ENCODE results near the gene CDH6.
"Not testable (repeated sequence)": the region's sequence is repeated elsewhere in the genome, so short reads cannot be mapped to it uniquely, and the experiment has no call there.

The CDH6 gene

GRCh38 chr5:31334061-31334860 is 140.8 kb downstream of the CDH6 start:
- no peak for DNase-seq

DNA sequence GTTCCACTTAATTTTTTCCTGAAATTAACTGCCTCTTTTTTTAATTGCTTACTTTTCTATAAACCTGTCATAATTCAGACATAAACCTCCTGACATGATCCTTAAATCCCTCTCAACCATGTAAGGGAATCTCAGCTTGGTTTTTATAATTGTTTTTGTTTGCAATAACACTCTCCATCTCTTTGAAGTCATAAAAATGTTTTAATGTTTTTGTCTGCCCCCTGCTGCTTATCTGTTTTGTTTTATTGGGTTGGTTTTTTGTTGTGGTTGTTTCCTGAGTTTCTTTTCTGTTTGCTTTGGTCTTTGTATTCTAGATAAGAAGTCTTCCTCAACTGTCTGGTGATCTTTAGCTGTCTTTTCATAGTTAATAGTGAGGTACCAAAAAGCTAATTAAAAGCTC is 142.0 kb downstream of the CDH6 start:
- DNase-seq: no peak

DNA sequence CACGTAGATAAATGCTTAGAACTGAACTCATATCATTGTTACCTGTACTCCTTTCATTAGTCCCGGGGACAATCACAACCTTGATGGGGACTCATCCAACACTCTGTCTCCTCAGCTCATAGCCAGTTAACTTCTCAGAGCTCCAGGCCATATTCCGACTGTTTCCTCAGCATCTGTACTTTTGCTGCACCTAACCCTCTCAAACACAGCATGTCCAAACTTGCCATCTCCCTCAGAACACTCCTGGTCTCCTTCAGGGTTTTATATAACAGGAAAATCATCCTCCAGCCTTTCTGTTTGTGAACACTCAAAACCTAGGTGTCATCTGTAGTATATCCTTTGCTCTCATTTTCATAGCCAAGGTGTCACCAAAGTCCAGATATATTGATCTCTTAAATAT is 150.5 kb downstream of the CDH6 start:
- DNase-seq: no peak

DNA sequence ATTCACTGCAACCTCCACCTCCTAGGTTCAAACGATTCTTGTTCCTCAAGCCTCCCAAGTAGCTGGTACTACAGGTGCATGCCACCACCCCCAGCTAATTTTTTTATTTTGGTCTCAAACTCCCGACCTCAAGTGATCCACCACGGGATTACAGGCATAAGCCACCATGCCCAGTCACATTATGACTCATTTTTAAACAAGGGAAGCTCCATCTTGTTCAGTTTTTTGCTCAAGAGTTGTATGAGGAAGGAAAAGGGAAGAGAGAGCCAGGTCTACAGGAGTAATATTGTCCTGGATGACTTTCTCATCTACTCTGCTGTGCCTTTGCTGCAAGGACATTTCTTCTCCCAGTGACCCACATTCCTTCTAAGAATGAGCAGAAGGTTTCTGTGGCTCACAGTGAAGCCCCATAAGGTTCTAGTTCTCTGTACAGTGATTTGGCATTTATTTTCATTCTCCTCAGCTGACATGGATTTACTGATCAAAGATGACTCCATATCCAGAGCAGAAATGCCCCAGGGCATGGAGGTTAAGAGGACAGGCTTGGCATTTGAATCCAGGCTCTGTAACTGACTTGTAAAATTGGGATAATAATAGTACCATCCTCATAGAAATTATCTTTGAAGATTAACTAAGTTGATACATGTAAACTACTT is 153.5 kb downstream of the CDH6 start:
- no peak for DNase-seq

DNA sequence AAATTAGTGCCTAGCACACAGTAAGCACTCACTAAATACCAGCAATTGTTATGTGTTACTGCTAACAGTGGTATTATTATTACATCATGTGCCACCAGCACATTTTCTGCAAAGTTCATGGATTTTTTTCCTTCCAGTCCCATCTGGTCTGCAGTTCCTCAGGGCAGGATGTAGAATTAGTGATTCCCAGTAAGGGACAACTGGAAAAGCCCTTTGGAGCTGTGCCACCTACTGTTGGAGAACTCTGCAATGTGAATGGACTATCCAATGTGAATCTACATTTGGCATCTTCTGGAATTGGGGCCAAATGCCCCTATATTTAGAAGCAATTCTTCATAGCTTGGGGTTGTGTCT is 154.0 kb downstream of the CDH6 start:
- DNase-seq: no peak

- DNase-seq: no peak
These were observed 156.9 kb downstream of the CDH6 start for GRCh38 chr5:31350395-31350794.

- DNase-seq: no peak
These were observed 161.9 kb downstream of the CDH6 start for GRCh38 chr5:31355337-31355736.

- no peak for DNase-seq
These were observed 163.6 kb downstream of the CDH6 start for GRCh38 chr5:31357038-31357437.

DNA sequence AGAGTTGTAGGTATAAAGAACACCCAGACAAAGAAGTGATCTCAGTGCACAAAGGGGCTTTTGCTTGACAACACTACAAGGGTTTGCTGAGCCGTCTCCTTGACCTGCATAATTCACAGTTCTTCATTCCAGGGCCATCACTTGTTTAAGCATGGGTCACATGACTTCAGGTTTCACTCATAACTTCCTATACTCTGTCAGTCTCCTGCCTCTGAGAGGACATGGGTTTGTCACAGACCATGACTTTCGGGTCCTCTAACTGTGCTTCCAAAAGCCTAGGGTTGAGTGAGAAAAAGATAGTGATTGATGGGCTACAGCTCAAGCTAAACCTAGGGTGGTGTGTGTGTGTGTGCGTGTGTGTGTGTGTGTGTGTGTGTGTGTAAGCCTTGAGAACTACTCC is 166.4 kb downstream of the CDH6 start:
- no peak for DNase-seq

DNA sequence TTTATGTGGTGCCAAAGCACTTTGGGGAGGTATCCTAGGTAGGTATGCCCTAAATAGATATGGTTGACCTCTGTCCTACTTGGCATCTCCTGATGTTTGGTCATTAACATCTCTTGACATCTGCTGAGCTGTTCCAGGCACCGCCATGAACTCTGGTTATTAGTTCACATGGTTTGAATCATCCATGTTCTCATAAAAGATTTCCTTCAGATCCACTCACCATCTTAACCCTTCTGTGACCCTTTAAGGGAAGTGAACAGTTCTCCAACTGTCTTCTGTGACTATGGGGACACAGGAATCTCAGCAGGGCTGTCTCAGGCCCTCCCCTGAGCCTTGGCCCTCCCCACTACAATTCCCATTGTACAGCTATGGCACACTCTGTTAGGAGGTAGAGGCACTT is 167.7 kb downstream of the CDH6 start:
- no peak for DNase-seq

DNA sequence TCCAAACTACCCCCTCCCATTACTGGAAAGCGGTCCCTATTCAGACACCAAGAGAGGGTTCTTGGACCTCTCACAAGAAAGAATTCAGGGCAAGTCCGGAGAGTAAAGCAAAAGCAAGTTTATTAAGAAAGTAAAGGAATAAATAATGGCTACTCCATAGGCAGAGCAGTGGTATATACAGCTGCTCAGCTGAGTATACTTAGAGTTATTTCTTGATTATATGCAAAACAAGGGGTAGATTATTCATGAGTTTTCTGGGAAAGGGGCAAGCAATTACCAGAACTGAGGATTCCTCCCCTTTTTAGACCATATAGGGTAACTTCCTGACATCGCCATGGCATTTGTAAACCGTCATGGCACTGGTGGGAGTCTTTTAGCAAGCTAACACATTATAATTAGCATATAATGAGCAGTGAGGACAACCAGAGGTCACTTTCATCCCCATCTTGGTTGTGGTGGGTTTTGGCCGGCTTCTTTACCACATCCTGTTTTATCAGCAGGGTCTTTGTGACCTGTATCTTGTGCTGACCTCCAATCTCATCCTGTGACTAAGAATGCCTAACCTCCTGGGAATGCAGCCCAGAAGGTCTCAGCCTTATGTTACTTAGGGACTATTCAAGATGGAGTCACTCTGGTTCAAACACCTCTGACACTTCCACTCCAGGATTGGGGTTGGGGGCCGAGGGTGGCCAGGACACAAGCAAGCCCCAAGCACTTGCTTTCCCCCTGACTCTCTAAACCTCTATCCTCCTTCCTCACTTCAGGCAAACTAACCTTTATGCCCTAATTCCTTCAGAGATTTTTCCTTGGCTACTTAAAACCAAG is 168.4 kb downstream of the CDH6 start:
- not testable (repeated sequence) for DNase-seq

GRCh38 chr5:31362529-31362900 is 169.0 kb downstream of the CDH6 start:
- no peak for DNase-seq

GRCh38 chr5:31362931-31363568 is 169.6 kb downstream of the CDH6 start:
- no peak for DNase-seq

- no peak for DNase-seq
These were observed 171.6 kb downstream of the CDH6 start for GRCh38 chr5:31364881-31365636.

DNA sequence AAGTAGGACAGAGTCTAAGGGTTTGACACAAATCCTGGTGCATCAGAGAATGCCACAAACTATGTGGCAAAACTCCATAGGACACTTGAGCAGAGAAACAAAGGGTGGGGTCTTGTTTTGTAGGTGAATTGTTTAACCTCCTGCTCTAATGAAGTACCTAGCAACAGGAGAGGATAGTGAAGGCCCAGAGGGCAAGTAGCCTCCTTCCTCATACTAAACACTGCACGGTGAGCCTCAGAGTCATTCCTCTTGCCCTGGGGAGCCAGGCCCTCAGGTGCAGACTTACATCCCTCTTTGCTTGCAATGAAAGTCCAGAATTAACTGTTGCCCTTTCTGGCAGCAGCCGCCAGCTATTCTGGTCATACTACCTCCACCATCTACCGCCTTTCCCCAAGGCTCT is 172.3 kb downstream of the CDH6 start:
- no peak for DNase-seq

- no peak for DNase-seq
These were observed 173.5 kb downstream of the CDH6 start for GRCh38 chr5:31366941-31367340.

- DNase-seq: no peak
These were observed 178.6 kb downstream of the CDH6 start for GRCh38 chr5:31372124-31372523.

GRCh38 chr5:31375999-31376720 is 182.7 kb downstream of the CDH6 start:
- DNase-seq: no peak

GRCh38 chr5:31377274-31377946 is 183.9 kb downstream of the CDH6 start:
- DNase-seq: no peak

DNA sequence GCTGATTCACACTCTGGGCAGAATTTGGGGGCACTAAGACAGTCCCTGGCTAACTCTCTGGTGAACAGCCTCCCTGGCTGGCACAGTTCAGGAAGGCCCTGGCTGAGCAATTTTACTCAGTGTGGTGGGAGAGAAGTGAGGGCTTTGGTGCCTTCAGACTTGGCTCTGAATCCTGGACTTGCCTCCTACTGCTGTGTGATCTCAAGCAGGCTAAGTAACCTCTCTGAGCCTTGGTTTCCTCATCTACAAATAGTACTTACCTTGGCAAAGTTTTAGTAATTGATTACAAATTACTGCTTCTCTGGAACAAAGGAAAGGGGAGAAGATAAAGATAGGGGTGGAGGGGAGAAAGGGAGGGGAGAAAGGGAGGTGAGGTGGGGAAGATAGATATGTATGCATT is 184.7 kb downstream of the CDH6 start:
- DNase-seq: no peak
